HepG2 (cell line): ENCODE measurements around the gene FNDC3A. TPM values are rescaled to one million over a fixed set of nuclear protein-coding genes. Genes with fewer than 3 reads are reported as not detected.

Experiments
- ATAC-seq: fragments of 200-7000 bp; cut with Tn5 transposase; 3 replicates; pipeline ENCODE4 v1.9.1; 2020; ENCODE audit warnings: mild to moderate bottlenecking, moderate library complexity
- BruUV-seq: library from RNA; stranded (reverse); fragments of 400-500 nt; replicated peaks from 2 replicates; lab custom pipeline; 2021; lab: Mats Ljungman, UMichigan
- CTCF ChIA-PET: fragments of 300-600 bp; formaldehyde crosslinking; extraction: SDS; loops from one replicate; lab custom pipeline; 2021; ENCODE audit warnings: low total read pairs, inconsistent platforms, low intra/inter-chr PET ratio; lab: Yijun Ruan, JAX
- POLR2A ChIA-PET: fragments of 350-600 bp; sonication (Branson Sonifier 250); formaldehyde crosslinking; loops from one replicate; lab custom pipeline; 2020; ENCODE audit warnings: antibody characterized with exemption, inconsistent platforms; lab: Yijun Ruan, JAX
- DNase-seq: peaks from one replicate; pipeline ENCODE4 v3.0.0-alpha.2; 2015; ENCODE audit warnings: low spot score
- FAIRE-seq: peaks from 3 replicates; lab custom pipeline; 2011; peaks lifted over from hg19 to GRCh38; lab: Jason Lieb, UNC
- H2AFZ ChIP-seq: one replicate; pipeline ENCODE4 v1.6.1; 2011; ENCODE audit warnings: low read length, inconsistent platforms
- H3K27ac ChIP-seq: fragments of 300-600 bp; 3 replicates; pipeline ENCODE4 v1.8.0; 2011; ENCODE audit warnings: mixed run types, mild to moderate bottlenecking, mixed read lengths, low read length, inconsistent platforms; ENCODE audit not compliant: insufficient read depth; ENCODE audit errors: extremely low read length
- H3K27me3 ChIP-seq, 2 experiments: fragments of 200-600 bp in 1 of 2; 2 replicates in 1 of 2; 3 replicates in 1 of 2; pipeline versions ENCODE4 v1.6.0 to v1.8.0; 2011; ENCODE audit warnings: low read length in 2 of 2, mild to moderate bottlenecking in 2 of 2, moderate library complexity in 2 of 2, inconsistent platforms in 1 of 2; ENCODE audit not compliant: insufficient read depth in 2 of 2, control insufficient read depth in 1 of 2
- H3K36me3 ChIP-seq, 2 experiments: fragments of 200-600 bp in 1 of 2; replicated peaks in 1 of 2; 2 replicates in 1 of 2; 3 replicates in 1 of 2; pipeline versions ENCODE4 v1.5.1 to v1.8.0; 2011; ENCODE audit warnings: low read length in 2 of 2, inconsistent platforms in 1 of 2; ENCODE audit not compliant: insufficient read depth in 2 of 2, control insufficient read depth in 1 of 2
- H3K4me1 ChIP-seq: 2 replicates; pipeline ENCODE4 v1.5.1; 2012; ENCODE audit warnings: low read length, inconsistent platforms; ENCODE audit not compliant: insufficient read depth
- H3K4me2 ChIP-seq: 2 replicates; pipeline ENCODE4 v1.6.0; 2011; ENCODE audit warnings: low read depth, low read length, inconsistent platforms
- H3K4me3 ChIP-seq, 3 experiments: fragments of 200-600 bp in 1 of 3; sonication (generic), shearing (Covaris generic) in 1 of 3; replicated peaks in 1 of 3; 2 replicates each; pipeline ENCODE4 v1.5.1; 2011 to 2016; ENCODE audit warnings: low read length in 3 of 3, inconsistent platforms in 2 of 3, low read depth in 2 of 3, mild to moderate bottlenecking in 2 of 3, control low read depth in 1 of 3, mixed read lengths in 1 of 3; ENCODE audit not compliant: insufficient read depth in 1 of 3
- H3K79me2 ChIP-seq: one replicate; pipeline ENCODE4 v1.6.1; 2011; ENCODE audit warnings: low read length, inconsistent platforms; ENCODE audit not compliant: insufficient read depth
- H3K9ac ChIP-seq: 2 replicates; pipeline ENCODE4 v1.6.0; 2011; ENCODE audit warnings: mild to moderate bottlenecking, low read depth, low read length, inconsistent platforms; ENCODE audit not compliant: insufficient read depth
- H3K9me3 ChIP-seq: 2 replicates; pipeline ENCODE4 v1.5.1; 2012; ENCODE audit warnings: mild to moderate bottlenecking, low read length
- H4K20me1 ChIP-seq: 2 replicates; pipeline ENCODE4 v1.6.0; 2011; ENCODE audit warnings: inconsistent platforms, mild to moderate bottlenecking, low read length, moderate library complexity; ENCODE audit not compliant: insufficient read depth
- ASH2L ChIP-seq: fragments of 300-600, 200-600 bp; sonication (generic); IDR thresholded peaks from 2 replicates; pipeline ENCODE4 v1.7.0; 2017; ENCODE audit warnings: low read depth, mild to moderate bottlenecking, moderate library complexity, mixed read lengths, low read length; ENCODE audit not compliant: insufficient read length
- CBX5 ChIP-seq: sonication (generic); formaldehyde crosslinking; IDR thresholded peaks from 2 replicates; pipeline ENCODE4 v1.4.0; 2020; ENCODE audit warnings: missing genetic modification reagents, borderline replicate concordance
- HNRNPK ChIP-seq: fragments of 200-400 bp; formaldehyde crosslinking; IDR thresholded peaks from 2 replicates; pipeline ENCODE4 v1.6.1; 2018; ENCODE audit warnings: low read length, low read depth, moderate library complexity, mild to moderate bottlenecking; ENCODE audit not compliant: poor library complexity, severe bottlenecking
- MAZ ChIP-seq, 2 experiments: sonication (generic) in 1 of 2; formaldehyde crosslinking in 1 of 2; IDR thresholded peaks; 2 replicates each; pipeline versions ENCODE4 v1.5.0 to v1.6.1; 2012 to 2020; ENCODE audit warnings: low read depth in 2 of 2, mild to moderate bottlenecking in 2 of 2, borderline replicate concordance in 1 of 2, improper control_type of control experiment in 1 of 2, low read length in 1 of 2, missing genetic modification reagents in 1 of 2, moderate library complexity in 1 of 2
- NR3C1 ChIP-seq: sonication (generic); formaldehyde crosslinking; IDR thresholded peaks from 2 replicates; pipeline ENCODE4 v1.4.0; 2020; ENCODE audit warnings: missing genetic modification reagents
- PHF8 ChIP-seq: sonication (generic); formaldehyde crosslinking; IDR thresholded peaks from 2 replicates; pipeline ENCODE4 v1.5.0; 2020; ENCODE audit warnings: missing genetic modification reagents
- PITX1 ChIP-seq: sonication (generic); formaldehyde crosslinking; IDR thresholded peaks from 2 replicates; pipeline ENCODE4 v1.5.1; 2020; ENCODE audit warnings: mild to moderate bottlenecking, missing genetic modification reagents
- SIX4 ChIP-seq: sonication (generic); formaldehyde crosslinking; IDR thresholded peaks from 2 replicates; pipeline ENCODE4 v1.4.0; 2020; ENCODE audit warnings: missing genetic modification reagents
- SOX5 ChIP-seq: IDR thresholded peaks from 2 replicates; pipeline ENCODE4 v1.6.1; 2016; ENCODE audit warnings: borderline replicate concordance
- ZNF331 ChIP-seq: sonication (generic); formaldehyde crosslinking; IDR thresholded peaks from 2 replicates; pipeline ENCODE4 v1.4.0; 2020; ENCODE audit warnings: missing genetic modification reagents
- ZNF34 ChIP-seq: sonication (generic); formaldehyde crosslinking; IDR thresholded peaks from 2 replicates; pipeline ENCODE4 v1.4.0; 2020; ENCODE audit warnings: mild to moderate bottlenecking, missing genetic modification reagents, borderline replicate concordance
- ZNF605 ChIP-seq: sonication (generic); formaldehyde crosslinking; IDR thresholded peaks from 2 replicates; pipeline ENCODE4 v1.8.0; 2022; ENCODE audit warnings: mild to moderate bottlenecking, missing genetic modification reagents
- WGBS: methylation state at CpG from one replicate; pipeline ENCODE4 v1.1.6; 2017; ENCODE audit warnings: low lambda C conversion rate; 5-methylcytosine and 5-hydroxymethylcytosine counted together
- in situ Hi-C: cut with HindIII; loops from 2 replicates; pipeline ENCODE4 v1.10.0; 2017; ENCODE audit warnings: low pct_unique_long_range_greater_than_20kb; ENCODE audit not compliant: extremely low pct_ligation_motif_present
- intact Hi-C: fragments of 100-400 bp; cut with micrococcal nuclease; formaldehyde crosslinking; loops from one replicate; pipeline ENCODE4 v1.10.0; 2022; ENCODE audit not compliant: unreplicated experiment
- polyA plus RNA-seq, 8 experiments: library from polyadenylated mRNA; depleted of rRNA in 3 of 8; stranded (reverse) in 7 of 8; unstranded in 1 of 8; fragments of >200 nt; fragmentation: Illumina TruSeq in 4 of 8; extraction: Trizol in 4 of 8; gene quantifications; 2 replicates each; pipeline versions ENCODE4 v1.2.1 to v1.2.3, GENCODE V29; 2011 to 2016; ENCODE audit warnings: low read depth in 4 of 8, missing spikeins in 1 of 8, mixed read lengths in 1 of 8; ENCODE audit not compliant: insufficient read depth in 1 of 8
- total RNA-seq, 5 experiments: library from RNA; depleted of rRNA; stranded (reverse); fragments of >200 nt; fragmentation: Illumina TruSeq; extraction: Trizol; gene quantifications; 2 replicates each; pipeline ENCODE4 v1.2.3, GENCODE V29; 2016; ENCODE audit warnings: low read depth in 1 of 5
- TF ChIP-seq, protein P1 (sequence below): sonication (generic); formaldehyde crosslinking; IDR thresholded peaks from 2 replicates; pipeline ENCODE4 v1.8.0; 2023; ENCODE audit warnings: mild to moderate bottlenecking, missing genetic modification reagents
- TF ChIP-seq, protein P2 (sequence below): sonication (generic); formaldehyde crosslinking; IDR thresholded peaks from 2 replicates; pipeline ENCODE4 v1.4.0; 2020; ENCODE audit warnings: missing genetic modification reagents
- TF ChIP-seq, protein P3 (sequence below): sonication (generic); formaldehyde crosslinking; IDR thresholded peaks from 2 replicates; pipeline ENCODE4; 2020; ENCODE audit warnings: missing genetic modification reagents, mild to moderate bottlenecking, borderline replicate concordance
- TF ChIP-seq, protein P4 (sequence below): IDR thresholded peaks from 2 replicates; pipeline ENCODE4 v1.6.1; 2016; ENCODE audit warnings: control low read depth

The FNDC3A gene
- total and polyA plus RNA-seq, 2 of the 13 experiments (the other 11 are each of a cell fraction or from before 2014, with no cell fraction given) = 36.7 to 39.3 TPM

DNA sequence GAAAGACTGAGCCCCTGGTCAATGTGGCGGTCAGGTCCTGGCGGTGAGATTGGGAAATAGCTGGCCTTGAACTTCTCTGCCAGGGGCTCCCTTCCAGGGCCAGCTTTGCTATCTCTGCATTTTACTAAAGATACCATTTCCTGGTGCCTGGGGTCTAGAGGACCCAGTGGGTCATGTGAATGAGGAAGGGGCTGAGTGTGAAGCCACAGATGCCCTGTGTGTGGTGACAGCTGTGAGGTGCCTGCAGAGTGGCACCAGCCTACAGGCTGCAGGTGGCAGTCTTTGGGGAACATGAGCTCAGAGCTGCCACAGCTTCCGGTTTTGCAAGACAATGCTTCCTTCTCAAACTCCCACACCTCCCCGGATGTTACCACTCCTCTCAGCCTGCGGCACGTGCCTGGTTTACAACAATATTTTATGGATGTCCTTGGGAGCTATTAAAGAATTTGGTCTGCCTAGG, 239.2 kb downstream of the FNDC3A start:
- H4K20me1 ChIP-seq = no peaks in the 10 kb centered on the region
- in situ Hi-C loops (no loop called here), intact Hi-C loops (no loop called here)
- ATAC-seq = peak; percentile 80
- H3K4me2 ChIP-seq = peak overlapping the region; percentile 81
- FAIRE-seq = peak; percentile 82
- DNase-seq = peak; percentile 78
- CTCF ChIA-PET = no interaction called here
- H3K27ac ChIP-seq = peak overlapping the region; percentile 62
- no peaks in the 10 kb centered on the region for H3K27me3 ChIP-seq
- no peaks in the 10 kb centered on the region for H3K36me3 ChIP-seq
- H3K4me1 ChIP-seq = peaks cover 32% of the 10 kb centered on the region
- WGBS = 4% methylated on average over 5 of the region's 6 CpGs
- no peaks in the 10 kb centered on the region for H3K9me3 ChIP-seq
- H3K79me2 ChIP-seq = no peaks in the 10 kb centered on the region
- no TSS peak for BruUV-seq
- POLR2A ChIA-PET = interaction anchor here (0.7 to 2.2 kb wide), 11 partner anchors 10 to 578 kb away, joined by 3 to 22 read pairs (median 3); partner anchors contain the start of gene CDADC1
- H3K9ac ChIP-seq = peak overlapping the region; percentile 33; the same call in 1 of the 2 replicates
- peak overlapping the region; percentile 8 for H2AFZ ChIP-seq
- H3K4me3 ChIP-seq = peak overlapping the region; percentile 23 to 34 (median 24); a peak in 3 of 6 replicates
- 0 out of 2 replicates have a peak, but pooled peaks have one; percentile 46 for TF ChIP-seq SIX4
- TF ChIP-seq, protein P1, sequence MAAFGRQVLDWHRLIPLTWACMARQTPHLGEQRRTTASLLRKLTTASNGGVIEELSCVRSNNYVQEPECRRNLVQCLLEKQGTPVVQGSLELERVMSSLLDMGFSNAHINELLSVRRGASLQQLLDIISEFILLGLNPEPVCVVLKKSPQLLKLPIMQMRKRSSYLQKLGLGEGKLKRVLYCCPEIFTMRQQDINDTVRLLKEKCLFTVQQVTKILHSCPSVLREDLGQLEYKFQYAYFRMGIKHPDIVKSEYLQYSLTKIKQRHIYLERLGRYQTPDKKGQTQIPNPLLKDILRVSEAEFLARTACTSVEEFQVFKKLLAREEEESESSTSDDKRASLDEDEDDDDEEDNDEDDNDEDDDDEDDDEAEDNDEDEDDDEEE (CRISPR knock-in tag) = no peak
- TF ChIP-seq NR3C1 (CRISPR knock-in tag) = no peak
- no peak for TF ChIP-seq ZNF34 (CRISPR knock-in tag)
- no peak for TF ChIP-seq MAZ (IDR thresholded peaks at IDR 0.05; ENCODE audit: borderline replicate concordance, low read depth, low read length)
- TF ChIP-seq MAZ (CRISPR knock-in tag; IDR thresholded peaks at IDR 0.05; ENCODE audit: low read depth) = 0 out of 2 replicates have a peak, but pooled peaks have one; percentile 24
- TF ChIP-seq, protein P2, sequence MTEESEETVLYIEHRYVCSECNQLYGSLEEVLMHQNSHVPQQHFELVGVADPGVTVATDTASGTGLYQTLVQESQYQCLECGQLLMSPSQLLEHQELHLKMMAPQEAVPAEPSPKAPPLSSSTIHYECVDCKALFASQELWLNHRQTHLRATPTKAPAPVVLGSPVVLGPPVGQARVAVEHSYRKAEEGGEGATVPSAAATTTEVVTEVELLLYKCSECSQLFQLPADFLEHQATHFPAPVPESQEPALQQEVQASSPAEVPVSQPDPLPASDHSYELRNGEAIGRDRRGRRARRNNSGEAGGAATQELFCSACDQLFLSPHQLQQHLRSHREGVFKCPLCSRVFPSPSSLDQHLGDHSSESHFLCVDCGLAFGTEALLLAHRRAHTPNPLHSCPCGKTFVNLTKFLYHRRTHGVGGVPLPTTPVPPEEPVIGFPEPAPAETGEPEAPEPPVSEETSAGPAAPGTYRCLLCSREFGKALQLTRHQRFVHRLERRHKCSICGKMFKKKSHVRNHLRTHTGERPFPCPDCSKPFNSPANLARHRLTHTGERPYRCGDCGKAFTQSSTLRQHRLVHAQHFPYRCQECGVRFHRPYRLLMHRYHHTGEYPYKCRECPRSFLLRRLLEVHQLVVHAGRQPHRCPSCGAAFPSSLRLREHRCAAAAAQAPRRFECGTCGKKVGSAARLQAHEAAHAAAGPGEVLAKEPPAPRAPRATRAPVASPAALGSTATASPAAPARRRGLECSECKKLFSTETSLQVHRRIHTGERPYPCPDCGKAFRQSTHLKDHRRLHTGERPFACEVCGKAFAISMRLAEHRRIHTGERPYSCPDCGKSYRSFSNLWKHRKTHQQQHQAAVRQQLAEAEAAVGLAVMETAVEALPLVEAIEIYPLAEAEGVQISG (CRISPR knock-in tag) = peak; percentile 95
- TF ChIP-seq PITX1 = peak; percentile 45
- TF ChIP-seq, protein P3, sequence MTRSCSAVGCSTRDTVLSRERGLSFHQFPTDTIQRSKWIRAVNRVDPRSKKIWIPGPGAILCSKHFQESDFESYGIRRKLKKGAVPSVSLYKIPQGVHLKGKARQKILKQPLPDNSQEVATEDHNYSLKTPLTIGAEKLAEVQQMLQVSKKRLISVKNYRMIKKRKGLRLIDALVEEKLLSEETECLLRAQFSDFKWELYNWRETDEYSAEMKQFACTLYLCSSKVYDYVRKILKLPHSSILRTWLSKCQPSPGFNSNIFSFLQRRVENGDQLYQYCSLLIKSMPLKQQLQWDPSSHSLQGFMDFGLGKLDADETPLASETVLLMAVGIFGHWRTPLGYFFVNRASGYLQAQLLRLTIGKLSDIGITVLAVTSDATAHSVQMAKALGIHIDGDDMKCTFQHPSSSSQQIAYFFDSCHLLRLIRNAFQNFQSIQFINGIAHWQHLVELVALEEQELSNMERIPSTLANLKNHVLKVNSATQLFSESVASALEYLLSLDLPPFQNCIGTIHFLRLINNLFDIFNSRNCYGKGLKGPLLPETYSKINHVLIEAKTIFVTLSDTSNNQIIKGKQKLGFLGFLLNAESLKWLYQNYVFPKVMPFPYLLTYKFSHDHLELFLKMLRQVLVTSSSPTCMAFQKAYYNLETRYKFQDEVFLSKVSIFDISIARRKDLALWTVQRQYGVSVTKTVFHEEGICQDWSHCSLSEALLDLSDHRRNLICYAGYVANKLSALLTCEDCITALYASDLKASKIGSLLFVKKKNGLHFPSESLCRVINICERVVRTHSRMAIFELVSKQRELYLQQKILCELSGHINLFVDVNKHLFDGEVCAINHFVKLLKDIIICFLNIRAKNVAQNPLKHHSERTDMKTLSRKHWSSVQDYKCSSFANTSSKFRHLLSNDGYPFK (CRISPR knock-in tag) = 0 out of 2 replicates have a peak, but pooled peaks have one; percentile 40
- TF ChIP-seq SOX5 = peak; percentile 78; the same call in 1 of the 2 replicates
- peak; percentile 53 for TF ChIP-seq CBX5
- TF ChIP-seq, protein P4, sequence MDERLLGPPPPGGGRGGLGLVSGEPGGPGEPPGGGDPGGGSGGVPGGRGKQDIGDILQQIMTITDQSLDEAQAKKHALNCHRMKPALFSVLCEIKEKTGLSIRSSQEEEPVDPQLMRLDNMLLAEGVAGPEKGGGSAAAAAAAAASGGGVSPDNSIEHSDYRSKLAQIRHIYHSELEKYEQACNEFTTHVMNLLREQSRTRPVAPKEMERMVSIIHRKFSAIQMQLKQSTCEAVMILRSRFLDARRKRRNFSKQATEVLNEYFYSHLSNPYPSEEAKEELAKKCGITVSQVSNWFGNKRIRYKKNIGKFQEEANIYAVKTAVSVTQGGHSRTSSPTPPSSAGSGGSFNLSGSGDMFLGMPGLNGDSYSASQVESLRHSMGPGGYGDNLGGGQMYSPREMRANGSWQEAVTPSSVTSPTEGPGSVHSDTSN = no peak
- peak; percentile 54; the same call in 1 of the 2 replicates for TF ChIP-seq ZNF605 (CRISPR knock-in tag)
- no peak for TF ChIP-seq HNRNPK
- peak; percentile 58; the same call in 1 of the 2 replicates for TF ChIP-seq ZNF331 (CRISPR knock-in tag)
- peak; percentile 21 for TF ChIP-seq ASH2L
- peak; percentile 33; the same call in 1 of the 2 replicates for TF ChIP-seq PHF8 (CRISPR knock-in tag)
